Activated CD8-positive, alpha-beta memory T cell treated with anti-CD3 and anti-CD28 coated beads for 4 hours (primary cell): Measurements from ENCODE around the gene DDX39A.
"Not testable (repeated sequence)": the region's sequence is repeated elsewhere in the genome, so short reads cannot be mapped to it uniquely, and the experiment has no call there.

Source experiments
- DNase-seq, 2 donors: peaks; one replicate each; pipeline ENCODE4 v3.0.0-alpha.2; 2020; ENCODE audit warnings: low read depth in 2 of 2

The DDX39A gene

GRCh38 chr19:14419106-14419813 is at the start of gene DDX39A:
Gene DDX39A (minus strand): TSS chr19:14419341. CDS start chr19:14413220, 6,121 bp downstream.
- peak; percentile 91 to 97 for DNase-seq

- no peak for DNase-seq
Measured at GRCh38 chr19:14467816-14468215, 48.7 kb upstream of the DDX39A start.

DNA sequence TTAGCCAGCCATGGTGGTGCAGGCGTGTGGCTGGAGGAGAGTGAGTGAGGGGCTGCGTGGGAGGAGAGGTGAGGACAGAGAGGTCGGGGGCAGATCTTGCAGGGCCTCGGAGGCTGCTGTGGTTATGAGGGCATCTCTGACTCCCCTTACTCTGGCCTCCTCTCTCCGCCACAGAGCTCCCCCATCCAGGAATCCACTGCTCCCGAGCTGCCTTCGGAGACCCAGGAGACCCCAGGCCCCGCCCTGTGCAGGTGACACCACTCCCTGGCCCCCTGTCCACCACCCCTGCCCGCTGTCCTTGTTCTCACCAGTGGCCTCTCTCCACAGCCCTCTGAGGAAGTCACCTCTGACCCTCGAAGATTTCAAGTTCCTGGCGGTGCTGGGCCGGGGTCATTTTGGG is 48.2 kb upstream of the DDX39A start:
- no peak for DNase-seq

DNA sequence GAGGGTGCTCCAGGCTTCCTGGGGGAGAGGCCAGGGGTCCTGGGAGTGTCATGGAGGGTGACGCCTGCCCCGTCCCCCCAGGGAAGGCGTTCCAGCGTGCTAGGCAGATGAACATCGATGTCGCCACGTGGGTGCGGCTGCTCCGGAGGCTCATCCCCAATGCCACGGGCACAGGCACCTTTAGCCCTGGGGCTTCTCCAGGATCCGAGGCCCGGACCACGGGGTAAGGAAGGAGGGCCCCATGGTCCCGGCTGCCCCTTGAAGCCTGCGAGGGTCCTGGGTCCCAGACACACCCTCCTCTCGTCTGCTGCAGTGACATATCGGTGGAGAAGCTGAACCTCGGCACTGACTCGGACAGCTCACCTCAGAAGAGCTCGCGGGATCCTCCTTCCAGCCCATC is 44.6 kb upstream of the DDX39A start:
- no peak for DNase-seq

GRCh38 chr19:14462401-14462800 is 43.3 kb upstream of the DDX39A start:
- not testable (repeated sequence) for DNase-seq

DNA sequence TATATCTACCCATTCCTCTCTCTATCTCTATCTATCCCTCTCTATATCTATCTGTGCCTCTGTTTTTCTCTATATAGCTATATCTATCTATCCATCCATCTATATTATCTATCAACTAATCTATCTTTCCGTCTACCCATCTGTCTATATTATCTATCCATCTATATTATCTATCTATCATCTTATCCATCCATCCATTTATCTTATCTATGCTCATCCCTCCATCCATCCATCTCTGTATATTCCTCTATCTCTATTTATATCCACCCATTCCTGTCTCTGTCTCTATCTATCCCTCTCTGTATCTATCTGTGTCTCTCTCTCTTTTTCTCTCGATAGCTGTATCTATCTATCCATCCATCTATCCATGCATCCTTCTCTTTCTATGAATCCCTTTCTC is 41.8 kb upstream of the DDX39A start:
- DNase-seq: no peak

DNA sequence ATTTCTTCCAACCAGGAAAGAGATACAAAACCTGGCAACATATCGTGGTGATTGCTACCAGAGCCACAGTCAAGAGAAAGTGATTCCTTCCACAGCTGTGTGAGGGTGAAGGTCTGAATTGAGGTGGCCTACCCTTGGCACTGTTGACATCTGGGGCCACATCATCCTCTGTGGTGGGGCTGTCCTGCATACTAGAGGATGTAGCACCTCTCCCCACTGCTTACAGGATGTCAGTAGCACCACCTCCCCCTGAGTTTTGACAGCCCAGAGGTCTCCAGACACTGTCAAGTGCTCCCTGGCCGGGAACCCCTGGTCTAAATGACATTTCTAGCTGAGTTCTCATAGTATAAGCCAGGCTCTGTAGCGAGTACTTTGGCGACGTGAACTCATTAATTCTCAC is 40.6 kb upstream of the DDX39A start:
- peak in 1 of 2 donors; percentile 17 for DNase-seq

DNA sequence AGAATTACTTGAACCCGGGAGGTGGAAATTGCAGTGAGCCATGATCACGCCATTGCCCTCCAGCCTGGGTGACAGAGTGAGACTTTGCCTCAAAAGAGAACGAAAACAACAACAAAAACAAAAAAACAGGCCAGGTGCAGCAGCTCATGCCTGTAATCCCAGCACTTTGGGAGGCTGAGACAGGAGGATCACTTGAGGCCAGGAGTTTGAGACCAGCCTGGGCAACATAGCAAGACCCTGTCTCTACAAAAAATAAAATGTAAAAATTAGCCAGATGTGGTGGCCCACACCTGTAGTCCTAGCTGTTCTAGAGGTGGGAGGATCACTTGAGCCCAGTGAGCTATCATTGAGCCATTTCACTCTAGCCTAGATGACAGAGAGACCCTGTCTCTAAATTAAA is 33.2 kb upstream of the DDX39A start:
- not testable (repeated sequence) for DNase-seq

GRCh38 chr19:14450876-14451275 is 31.7 kb upstream of the DDX39A start:
- no peak for DNase-seq

DNA sequence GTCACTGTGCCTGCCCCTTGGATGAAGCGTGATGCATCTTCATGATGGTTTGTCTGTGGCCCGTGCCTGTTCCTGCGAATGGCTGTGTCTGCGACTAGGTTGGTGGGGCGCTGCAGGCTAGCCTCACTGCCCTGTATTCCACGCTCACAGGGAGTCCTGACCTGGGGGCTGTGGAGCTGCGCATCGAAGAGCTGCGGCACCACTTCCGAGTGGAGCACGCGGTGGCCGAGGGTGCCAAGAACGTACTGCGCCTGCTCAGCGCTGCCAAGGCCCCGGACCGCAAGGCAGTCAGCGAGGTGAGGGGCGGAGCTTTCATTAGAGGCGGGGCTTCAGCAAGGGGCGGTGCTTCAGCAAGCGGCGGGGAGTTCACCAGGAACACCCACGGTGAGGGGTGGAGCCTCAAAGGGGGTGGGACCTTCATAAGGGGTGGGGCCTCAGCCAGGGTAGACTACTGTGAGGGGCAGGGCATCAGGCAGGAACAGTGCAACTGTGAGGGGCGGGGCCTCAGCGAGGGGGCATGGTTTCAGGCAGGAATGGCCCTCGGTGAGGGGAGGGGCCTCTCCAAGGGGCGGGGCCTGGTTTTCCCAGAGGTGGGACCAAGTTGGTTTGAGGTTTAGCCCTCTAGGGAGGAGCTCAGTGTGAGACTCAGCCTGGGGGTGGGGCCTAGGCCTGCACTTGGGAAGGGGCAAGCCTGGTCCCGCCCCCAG is 31.2 kb upstream of the DDX39A start:
- peak in 1 of 2 donors; percentile 28 for DNase-seq

DNA sequence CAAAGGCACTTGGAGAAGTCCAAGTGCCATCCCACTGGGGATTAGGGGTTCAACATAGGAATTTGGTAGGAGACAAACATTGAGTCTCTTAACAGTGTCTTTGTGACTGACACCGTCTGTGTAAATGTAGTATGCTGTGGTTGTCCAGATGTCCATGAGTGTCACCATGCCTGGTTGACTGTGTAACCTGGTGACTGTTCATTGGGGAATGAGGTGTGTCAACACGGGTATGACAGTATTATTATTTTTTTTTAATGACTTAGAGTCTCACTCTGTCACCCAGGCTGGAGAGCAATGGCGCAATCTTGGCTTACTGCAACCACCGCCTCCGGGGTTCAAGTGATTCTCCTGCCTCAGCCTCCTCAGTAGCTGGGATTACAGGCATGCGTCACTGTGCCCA is 30.2 kb upstream of the DDX39A start:
- no peak for DNase-seq

DNA sequence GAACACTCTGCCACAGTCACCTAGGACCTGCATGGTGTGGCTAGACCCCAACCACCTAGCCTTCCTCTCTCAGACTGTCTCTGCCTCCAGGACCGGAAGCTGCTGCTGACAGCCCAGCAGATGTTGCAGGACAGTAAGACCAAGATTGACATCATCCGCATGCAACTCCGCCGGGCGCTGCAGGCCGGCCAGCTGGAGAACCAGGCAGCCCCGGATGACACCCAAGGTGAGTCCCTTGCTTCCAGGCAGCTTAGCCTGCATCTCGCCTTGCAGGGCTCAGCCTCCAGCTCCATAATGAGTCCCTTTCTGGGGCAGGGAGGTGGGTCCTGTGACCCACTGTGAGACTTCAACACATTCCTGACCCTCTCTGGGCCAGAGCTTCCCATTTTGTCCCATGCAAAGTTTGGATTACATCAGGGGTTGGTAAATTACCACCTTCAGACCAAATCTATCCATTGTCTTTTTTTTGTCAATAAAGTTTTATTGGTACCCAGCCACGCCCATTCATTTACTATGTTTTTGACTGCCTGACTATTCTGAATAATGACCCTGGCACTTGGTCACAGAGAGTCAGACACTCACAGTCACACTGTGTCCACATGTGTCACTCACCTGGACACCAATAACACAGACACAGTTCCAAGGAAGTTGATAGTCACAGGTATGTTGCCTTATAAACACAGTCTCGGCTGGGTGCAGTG is 27.3 kb upstream of the DDX39A start:
- no peak for DNase-seq

DNA sequence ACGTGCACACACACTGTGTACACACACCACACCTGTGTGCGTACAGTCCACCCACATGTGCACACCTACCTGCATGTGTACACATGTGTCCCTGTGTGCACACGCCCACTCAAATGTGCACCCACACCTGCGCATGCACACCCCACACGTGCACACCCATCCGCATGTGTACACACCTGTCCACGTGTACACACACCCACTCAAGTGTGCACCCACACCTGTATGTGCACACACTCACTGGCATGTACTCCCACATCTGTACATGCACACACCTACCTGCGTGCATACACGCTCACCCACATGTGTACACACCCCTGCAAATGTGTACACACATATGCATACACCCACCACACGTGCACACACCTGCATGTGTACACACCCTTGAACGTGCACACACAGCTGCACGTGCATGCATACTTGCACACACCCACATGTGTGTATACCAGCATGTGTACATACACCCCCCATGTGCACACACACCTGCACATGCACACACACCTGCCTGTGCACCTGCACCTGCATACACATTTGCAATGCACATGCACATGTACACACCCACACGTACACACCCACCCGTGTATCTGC is 24.6 kb upstream of the DDX39A start:
- no peak for DNase-seq

DNA sequence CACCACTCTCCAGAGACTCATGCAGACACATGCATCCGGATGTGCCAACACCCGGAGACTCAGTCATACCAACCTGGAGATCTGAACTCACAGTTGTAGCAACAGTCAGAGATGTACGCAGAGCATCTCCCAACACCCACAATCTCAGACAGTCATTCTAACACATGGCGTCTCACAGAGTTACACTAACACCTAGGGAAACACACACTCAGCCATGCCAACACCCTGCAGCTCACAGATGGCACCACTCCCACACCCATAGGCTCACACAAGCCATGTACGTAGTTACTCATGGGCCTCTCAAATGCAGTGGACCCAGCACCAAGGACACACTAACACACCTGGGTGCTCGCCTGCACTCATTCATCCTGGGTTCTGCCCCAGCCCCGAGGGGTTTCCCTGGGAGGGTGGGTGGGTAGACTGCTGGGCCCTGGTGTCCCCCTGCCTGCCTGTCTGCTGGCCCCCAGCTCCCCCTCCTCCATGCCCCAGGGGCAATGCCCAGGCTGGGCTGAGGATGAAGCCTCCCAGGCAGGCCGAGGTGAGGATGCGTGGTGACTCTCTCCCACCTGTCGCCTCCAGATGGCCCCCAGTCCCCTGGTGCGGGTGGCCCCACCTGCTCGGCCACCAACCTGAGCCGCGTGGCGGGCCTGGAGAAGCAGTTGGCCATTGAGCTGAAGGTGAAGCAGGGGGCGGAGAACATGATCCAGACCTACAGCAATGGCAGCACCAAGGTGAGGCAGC is 23.9 kb upstream of the DDX39A start:
- no peak for DNase-seq

GRCh38 chr19:14441041-14441938 is 22.1 kb upstream of the DDX39A start:
- DNase-seq: no peak

DNA sequence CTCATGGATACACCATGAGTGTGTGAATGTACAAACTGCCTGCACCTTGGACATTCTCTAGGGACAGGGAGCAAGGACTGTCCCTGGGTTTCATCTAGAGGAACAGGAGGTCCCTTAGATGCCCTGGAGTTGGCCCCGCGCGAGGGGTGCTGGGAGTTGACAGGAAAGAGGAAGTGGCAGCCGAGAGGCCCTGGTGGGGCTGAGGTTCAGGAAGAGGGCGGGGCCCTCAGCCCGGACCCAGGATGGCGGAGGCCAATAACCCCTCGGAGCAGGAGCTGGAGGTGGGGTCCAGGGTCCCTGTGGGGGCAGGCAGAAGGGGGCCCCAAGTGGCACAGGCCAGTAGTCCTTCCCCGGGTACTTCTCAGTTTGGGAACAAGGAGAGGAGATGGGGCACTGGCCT is 20.9 kb upstream of the DDX39A start:
- DNase-seq: peak; percentile 50 to 64

DNA sequence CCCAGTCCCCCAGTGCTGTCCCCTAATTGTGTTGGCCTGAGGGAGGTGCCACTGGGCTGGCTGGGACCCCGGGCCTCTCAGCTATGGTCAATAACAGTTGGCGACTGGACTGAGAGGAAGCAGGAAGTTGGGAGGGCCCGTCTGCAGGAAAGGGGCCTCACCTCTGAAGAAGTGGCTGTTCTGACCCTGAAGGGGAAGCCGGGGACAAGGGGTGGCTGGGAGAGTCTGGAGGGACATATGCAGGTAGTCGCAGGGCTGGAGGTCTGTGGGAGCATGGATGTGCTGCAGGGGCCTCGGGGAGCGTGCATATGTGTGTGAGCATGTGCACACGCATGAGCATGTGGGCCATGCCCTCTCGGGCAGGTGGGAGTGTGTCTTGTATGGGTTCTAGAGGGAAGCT is 19.9 kb upstream of the DDX39A start:
- no peak for DNase-seq

DNA sequence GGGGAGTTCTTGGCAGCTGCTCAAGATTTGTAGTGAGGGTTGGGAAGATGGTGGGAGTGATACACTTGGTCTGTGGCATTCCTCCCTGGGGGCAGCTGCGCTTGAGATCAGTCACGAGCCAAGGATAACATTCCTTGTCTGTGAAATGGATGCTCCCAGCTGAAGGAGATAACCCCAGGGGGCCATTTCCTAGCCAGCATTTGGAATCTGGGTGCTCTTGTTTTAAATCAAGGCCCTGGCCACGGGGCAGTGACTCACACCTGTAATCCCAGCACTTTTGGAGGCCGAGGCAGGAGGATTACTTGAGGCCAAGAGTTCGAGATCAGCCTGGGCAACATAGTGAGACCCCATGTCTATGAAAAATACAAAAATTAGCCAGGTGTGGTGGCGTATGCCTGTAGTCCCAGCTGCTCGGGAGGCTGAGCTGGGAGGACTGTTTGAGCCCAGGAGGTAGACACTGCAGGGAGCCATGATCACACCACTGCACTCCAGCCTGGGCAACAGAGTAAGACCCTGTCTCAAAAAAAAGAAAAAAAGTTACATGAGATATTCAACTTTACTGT is 18.5 kb upstream of the DDX39A start:
- DNase-seq: no peak

GRCh38 chr19:14435320-14436050 is 16.3 kb upstream of the DDX39A start:
- DNase-seq: no peak
